ENCODE measurements around the gene ANKRD34B. TPM values are rescaled to one million over a fixed set of nuclear protein-coding genes. Genes with fewer than 3 reads are reported as not detected.

ANKRD34B gene
- total RNA-seq, 3 donors from 2014 or later (not counting 1 experiment from before 2014, with no cell fraction given), result not detected

- H3K36me3 Mint-ChIP-seq, result no peaks in the 10 kb centered on the region
- no peak for ATAC-seq
Measured at GRCh38 chr5:80615266-80615914, 45.3 kb upstream of the ANKRD34B start.

GRCh38 chr5:80609692-80610091 is 39.6 kb upstream of the ANKRD34B start:
- no peak for TF ChIP-seq CTCF (IDR thresholded peaks at IDR 0.05)
- Histone ChIP-seq H3K27ac (ENCODE audit: low read length) (no peak overlapping the region), H3K9me3 (ENCODE audit: control insufficient read depth, insufficient read depth, low read length) (no peaks in the 10 kb centered on the region), H3K36me3 (ENCODE audit: control insufficient read depth, insufficient read depth, low read length) (no peaks in the 10 kb centered on the region), H3K27me3 (ENCODE audit: control insufficient read depth, insufficient read depth, low read length) (no peaks in the 10 kb centered on the region), H3K4me1 (ENCODE audit: control insufficient read depth, insufficient read depth, low read length) (no peaks in the 10 kb centered on the region), H3K4me3 (ENCODE audit: low read length) (no peak overlapping the region)
- no peaks in the 10 kb centered on the region for H3K27me3 Mint-ChIP-seq (ENCODE audit: low read depth in 2 of 2)
- 75% methylated on average over 1 of the region's 1 CpG for WGBS (ENCODE audit: insufficient coverage)
- peaks cover 7% of the 10 kb centered on the region for H3K36me3 Mint-ChIP-seq
- DNase-seq (no peak), ATAC-seq (no peak)
- intact Hi-C loops (cut with micrococcal nuclease), result no loop called here
- no peak overlapping the region for H3K27ac Mint-ChIP-seq
- no peak overlapping the region for H3K4me3 Mint-ChIP-seq
- H3K4me1 Mint-ChIP-seq, result no peaks in the 10 kb centered on the region
- peaks cover 2 to 5% of the 10 kb centered on the region in 2 donors for H3K9me3 Mint-ChIP-seq

More at GRCh38 chr5:80615266-80615914, 45.3 kb upstream of the ANKRD34B start:
- Histone ChIP-seq H3K9me3 (ENCODE audit: control insufficient read depth, insufficient read depth, low read length) (no peaks in the 10 kb centered on the region), H3K27me3 (ENCODE audit: control insufficient read depth, insufficient read depth, low read length) (no peaks in the 10 kb centered on the region), H3K4me1 (ENCODE audit: control insufficient read depth, insufficient read depth, low read length) (no peaks in the 10 kb centered on the region), H3K4me3 (ENCODE audit: low read length) (no peak overlapping the region), H3K27ac (ENCODE audit: low read length) (no peak overlapping the region), H3K36me3 (ENCODE audit: control insufficient read depth, insufficient read depth, low read length) (no peaks in the 10 kb centered on the region)
- no peak for TF ChIP-seq CTCF (IDR thresholded peaks at IDR 0.05)
- intact Hi-C loops (cut with micrococcal nuclease), result no loop called here
- Mint-ChIP-seq H3K4me1 (no peaks in the 10 kb centered on the region), H3K9me3 (peaks cover 0 to 2% of the 10 kb centered on the region in 2 donors), H3K27ac (no peak overlapping the region), H3K27me3 (ENCODE audit: low read depth in 2 of 2) (no peaks in the 10 kb centered on the region), H3K4me3 (no peak overlapping the region)
- 89% methylated on average over 17 of the region's 17 CpGs for WGBS (ENCODE audit: insufficient coverage)
- DNase-seq, result no peak

GRCh38 chr5:80608731-80609130 is 38.7 kb upstream of the ANKRD34B start:
- Histone ChIP-seq H3K27me3 (ENCODE audit: control insufficient read depth, insufficient read depth, low read length) (no peaks in the 10 kb centered on the region), H3K36me3 (ENCODE audit: control insufficient read depth, insufficient read depth, low read length) (no peaks in the 10 kb centered on the region), H3K9me3 (ENCODE audit: control insufficient read depth, insufficient read depth, low read length) (no peaks in the 10 kb centered on the region), H3K27ac (ENCODE audit: low read length) (no peak overlapping the region), H3K4me3 (ENCODE audit: low read length) (no peak overlapping the region), H3K4me1 (ENCODE audit: control insufficient read depth, insufficient read depth, low read length) (no peaks in the 10 kb centered on the region)
- no peak for TF ChIP-seq CTCF (IDR thresholded peaks at IDR 0.05)
- Mint-ChIP-seq H3K9me3 (peaks cover 2 to 5% of the 10 kb centered on the region in 2 donors), H3K27ac (no peak overlapping the region), H3K36me3 (peaks cover 7% of the 10 kb centered on the region), H3K4me3 (no peak overlapping the region), H3K4me1 (no peaks in the 10 kb centered on the region), H3K27me3 (ENCODE audit: low read depth in 2 of 2) (no peaks in the 10 kb centered on the region)
- intact Hi-C loops (cut with micrococcal nuclease), result no loop called here
- no CpG with 5 or more reads among the region's 1 CpG for WGBS (ENCODE audit: insufficient coverage)
- DNase-seq, result no peak
- ATAC-seq, result peak in 1 of 3 donors; percentile 48

GRCh38 chr5:80607832-80608231 is 37.8 kb upstream of the ANKRD34B start:
- peaks cover 7% of the 10 kb centered on the region for H3K36me3 Mint-ChIP-seq
- TF ChIP-seq CTCF (IDR thresholded peaks at IDR 0.05), result no peak

More at GRCh38 chr5:80607832-80608231, 37.8 kb upstream of the ANKRD34B start:
- H3K4me1 ChIP-seq (ENCODE audit: control insufficient read depth, insufficient read depth, low read length), result no peaks in the 10 kb centered on the region
- H3K27me3 ChIP-seq (ENCODE audit: control insufficient read depth, insufficient read depth, low read length), result no peaks in the 10 kb centered on the region
- H3K27me3 Mint-ChIP-seq (ENCODE audit: low read depth in 2 of 2), result no peaks in the 10 kb centered on the region
- H3K36me3 ChIP-seq (ENCODE audit: control insufficient read depth, insufficient read depth, low read length), result no peaks in the 10 kb centered on the region
- H3K4me3 Mint-ChIP-seq, result no peak overlapping the region
- no peaks in the 10 kb centered on the region for H3K4me1 Mint-ChIP-seq
- no peak overlapping the region for H3K4me3 ChIP-seq (ENCODE audit: low read length)
- DNase-seq (no peak), ATAC-seq (no peak)
- no peaks in the 10 kb centered on the region for H3K9me3 ChIP-seq (ENCODE audit: control insufficient read depth, insufficient read depth, low read length)
- H3K27ac Mint-ChIP-seq, result no peak overlapping the region
- H3K27ac ChIP-seq (ENCODE audit: low read length), result no peak overlapping the region
- peaks cover 2 to 5% of the 10 kb centered on the region in 2 donors for H3K9me3 Mint-ChIP-seq
- intact Hi-C loops (cut with micrococcal nuclease), result no loop called here
